K562 (cell line): ENCODE measurements around the gene CCM2. TPM values are rescaled to one million over a fixed set of nuclear protein-coding genes. Genes with fewer than 3 reads are reported as not detected.

Experiments
- ARNT ChIP-seq, 2 experiments: fragments of 450-650 bp; IDR thresholded peaks; 2 replicates each; pipeline ENCODE4 v1.6.1; 2016; ENCODE audit warnings: mild to moderate bottlenecking in 1 of 2
- CHD1 ChIP-seq: fragments of 200-600 bp; sonication (generic); IDR thresholded peaks from one replicate; pipeline ENCODE4 v1.6.1; 2012; ENCODE audit warnings: mild to moderate bottlenecking, moderate library complexity, low read length, inconsistent platforms
- FOXK1 ChIP-seq: sonication (generic); formaldehyde crosslinking; IDR thresholded peaks from 2 replicates; pipeline ENCODE4 v1.8.0; 2022; ENCODE audit warnings: missing genetic modification reagents, mild to moderate bottlenecking, borderline replicate concordance
- GATAD2A ChIP-seq: fragments of 450-650 bp; IDR thresholded peaks from 2 replicates; pipeline ENCODE4 v1.6.1; 2017
- MAZ ChIP-seq, 2 experiments: fragments of 450-650 bp in 1 of 2; sonication (generic) in 1 of 2; formaldehyde crosslinking; IDR thresholded peaks in 1 of 2; conservative IDR thresholded peaks in 1 of 2; 2 replicates each; pipeline versions ENCODE4 v1.4.0 to v1.5.0; 2020; ENCODE audit warnings: mild to moderate bottlenecking in 1 of 2, missing genetic modification reagents in 1 of 2
- MYC ChIP-seq, 2 experiments: fragments of 250-450 bp in 1 of 2; sonication (Bioruptor Pico) in 1 of 2; IDR thresholded peaks; 2 replicates each; pipeline versions ENCODE4 v1.5.1 to v1.6.1; 2012 to 2021; ENCODE audit warnings: low read depth in 2 of 2, borderline replicate concordance in 1 of 2, improper control_type of control experiment in 1 of 2, low read length in 1 of 2, mild to moderate bottlenecking in 1 of 2, moderate library complexity in 1 of 2
- PHF20 ChIP-seq: fragments of 450-650 bp; IDR thresholded peaks from 2 replicates; pipeline ENCODE4 v1.6.1; 2018; ENCODE audit not compliant: partially characterized antibody
- SAP30 ChIP-seq: fragments of 200-600 bp; sonication (generic); IDR thresholded peaks from 2 replicates; pipeline ENCODE4 v1.6.1; 2012; ENCODE audit warnings: borderline replicate concordance, low read depth, mild to moderate bottlenecking, moderate library complexity, low read length, control low read depth, inconsistent platforms; ENCODE audit not compliant: insufficient read depth, poor library complexity, severe bottlenecking
- SMAD3 ChIP-seq: fragments of 450-650 bp; formaldehyde crosslinking; conservative IDR thresholded peaks from 2 replicates; pipeline ENCODE4 v1.4.0; 2020; ENCODE audit warnings: mild to moderate bottlenecking
- TCF7L2 ChIP-seq: fragments of 150-350 bp; IDR thresholded peaks from 2 replicates; pipeline ENCODE4 v1.6.1; 2016; ENCODE audit warnings: low read depth, mild to moderate bottlenecking, low read length, moderate library complexity
- ZKSCAN3 ChIP-seq: fragments of 250-450 bp; sonication (Bioruptor Pico); IDR thresholded peaks from 2 replicates; pipeline ENCODE4 v1.4.0; 2020
- polyA plus RNA-seq, 8 experiments: library from polyadenylated mRNA; depleted of rRNA in 4 of 8; stranded (reverse) in 5 of 8; unstranded in 3 of 8; fragments of >200 nt; fragmentation: Nextera tagmentation in 2 of 8; fragmentation: Illumina TruSeq in 1 of 8; extraction: Ambion mirVana in 2 of 8; extraction: Trizol in 1 of 8; gene quantifications; 2 replicates each; pipeline versions ENCODE4 v1.2.1 to v1.2.3, GENCODE V29; 2011 to 2014; ENCODE audit warnings: inconsistent platforms in 1 of 8, missing spikeins in 1 of 8
- total RNA-seq, 7 experiments: library from RNA; depleted of rRNA in 6 of 7; stranded (reverse); fragments of >200 nt in 6 of 7; fragmentation: Illumina TruSeq in 2 of 7; extraction: Trizol in 2 of 7; gene quantifications; 2 replicates each; pipeline versions ENCODE4 v1.2.1 to v1.2.3, GENCODE V29; 2011 to 2021; ENCODE audit warnings: low replicate concordance in 1 of 7
- TF ChIP-seq, protein P1 (sequence below): fragments of 450-650 bp; formaldehyde crosslinking; IDR thresholded peaks from 2 replicates; pipeline ENCODE4 v1.4.0; 2020; ENCODE audit warnings: mild to moderate bottlenecking, mixed read lengths
- TF ChIP-seq, protein P2 (sequence below): sonication (generic); formaldehyde crosslinking; IDR thresholded peaks from 2 replicates; pipeline ENCODE4 v1.8.0; 2022; ENCODE audit warnings: mild to moderate bottlenecking, low read depth, missing genetic modification reagents

CCM2 gene
- total and polyA plus RNA-seq, 9 of the 15 experiments (the other 6 are each of a cell fraction or from before 2014, with no cell fraction given), result 0.41 to 38.6 (median 25.9) TPM

- no peak for TF ChIP-seq FOXK1 (CRISPR knock-in tag)
- TF ChIP-seq, protein P1, sequence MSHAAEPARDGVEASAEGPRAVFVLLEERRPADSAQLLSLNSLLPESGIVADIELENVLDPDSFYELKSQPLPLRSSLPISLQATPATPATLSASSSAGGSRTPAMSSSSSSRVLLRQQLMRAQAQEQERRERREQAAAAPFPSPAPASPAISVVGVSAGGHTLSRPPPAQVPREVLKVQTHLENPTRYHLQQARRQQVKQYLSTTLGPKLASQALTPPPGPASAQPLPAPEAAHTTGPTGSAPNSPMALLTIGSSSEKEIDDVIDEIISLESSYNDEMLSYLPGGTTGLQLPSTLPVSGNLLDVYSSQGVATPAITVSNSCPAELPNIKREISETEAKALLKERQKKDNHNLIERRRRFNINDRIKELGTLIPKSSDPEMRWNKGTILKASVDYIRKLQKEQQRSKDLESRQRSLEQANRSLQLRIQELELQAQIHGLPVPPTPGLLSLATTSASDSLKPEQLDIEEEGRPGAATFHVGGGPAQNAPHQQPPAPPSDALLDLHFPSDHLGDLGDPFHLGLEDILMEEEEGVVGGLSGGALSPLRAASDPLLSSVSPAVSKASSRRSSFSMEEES, result no peak
- TF ChIP-seq ZKSCAN3 (CRISPR knock-in tag), result no peak
- TF ChIP-seq MYC (IDR thresholded peaks at IDR 0.05; ENCODE audit: low read depth, low read length), result peak; percentile 8; the same call in 1 of the 2 replicates
- no peak for TF ChIP-seq MYC (CRISPR knock-in tag; IDR thresholded peaks at IDR 0.05; ENCODE audit: borderline replicate concordance, low read depth)
- TF ChIP-seq CHD1, result no peak
- TF ChIP-seq SAP30, result peak; percentile 58
- TF ChIP-seq GATAD2A, result no peak
- no peak for TF ChIP-seq PHF20
- TF ChIP-seq, protein P2, sequence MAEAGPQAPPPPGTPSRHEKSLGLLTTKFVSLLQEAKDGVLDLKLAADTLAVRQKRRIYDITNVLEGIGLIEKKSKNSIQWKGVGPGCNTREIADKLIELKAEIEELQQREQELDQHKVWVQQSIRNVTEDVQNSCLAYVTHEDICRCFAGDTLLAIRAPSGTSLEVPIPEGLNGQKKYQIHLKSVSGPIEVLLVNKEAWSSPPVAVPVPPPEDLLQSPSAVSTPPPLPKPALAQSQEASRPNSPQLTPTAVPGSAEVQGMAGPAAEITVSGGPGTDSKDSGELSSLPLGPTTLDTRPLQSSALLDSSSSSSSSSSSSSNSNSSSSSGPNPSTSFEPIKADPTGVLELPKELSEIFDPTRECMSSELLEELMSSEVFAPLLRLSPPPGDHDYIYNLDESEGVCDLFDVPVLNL (CRISPR knock-in tag), result no peak
- TF ChIP-seq ARNT (IDR thresholded peaks at IDR 0.05), result no peak
- no peak for TF ChIP-seq MAZ (CRISPR knock-in tag; conservative IDR thresholded peaks at IDR 0.05 in 1 of 2, IDR thresholded peaks at IDR 0.05 in 1 of 2)
- no peak for TF ChIP-seq TCF7L2
- TF ChIP-seq SMAD3 (CRISPR knock-in tag), result no peak
Observed at GRCh38 chr7:45000093-45001032, at the start of gene CCM2 (continued).
